Left ventricle myocardium inferior (tissue), 1 donor: ENCODE results near the gene TTF2. TPM values are rescaled to one million over a fixed set of nuclear protein-coding genes. Genes with fewer than 3 reads are reported as not detected.

Experiments
- DNase-seq: peaks from one replicate; pipeline ENCODE4 v3.0.0-alpha.2; 2020
- H3K27ac ChIP-seq: fragments of 200-600 bp; replicated peaks from 2 replicates; pipeline ENCODE4 v1.8.0; 2021
- H3K27me3 ChIP-seq: fragments of 200-600 bp; 2 replicates; pipeline ENCODE4 v1.8.0; 2021; ENCODE audit warnings: low read depth
- H3K36me3 ChIP-seq: fragments of 200-600 bp; 2 replicates; pipeline ENCODE4 v1.8.0; 2021
- H3K4me1 ChIP-seq: fragments of 200-600 bp; 2 replicates; pipeline ENCODE4 v1.8.0; 2021
- H3K4me3 ChIP-seq: fragments of 200-600 bp; 2 replicates; pipeline ENCODE4 v1.8.0; 2021; ENCODE audit warnings: mild to moderate bottlenecking, moderate library complexity
- H3K9me3 ChIP-seq: fragments of 200-600 bp; replicated peaks from 2 replicates; pipeline ENCODE4 v1.8.0; 2021
- CTCF ChIP-seq: fragments of 200-600 bp; IDR thresholded peaks from 2 replicates; pipeline ENCODE4 v1.8.0; 2021; ENCODE audit warnings: antibody characterized with exemption, mild to moderate bottlenecking, borderline replicate concordance
- intact Hi-C: fragments of 100-400 bp; cut with micrococcal nuclease; formaldehyde crosslinking; loops from one replicate; pipeline ENCODE4 v1.11.0; 2022
- total RNA-seq: library from RNA; stranded (reverse); fragmentation: NEBNext Ultra II Directional; extraction: Animal tissue kit (Norgen Biotek cat#: 25700); gene quantifications from one replicate; pipeline ENCODE4 v1.2.1, GENCODE V29; 2021
- donor health status: DM: no; HTN: yes; CAD: no; lungs with severe emphysema.

The TTF2 gene
- total RNA-seq, 1 donor from 2014 or later: 6.4 TPM

GRCh38 chr1:117061986-117062415, 1.9 kb downstream of the TTF2 start:
- Histone ChIP-seq H3K36me3 (no peaks in the 10 kb centered on the region), H3K4me3 (no peak overlapping the region), H3K9me3 (no peaks in the 10 kb centered on the region), H3K27me3 (no peaks in the 10 kb centered on the region), H3K4me1 (peaks cover 20% of the 10 kb centered on the region), H3K27ac (no peak overlapping the region)
- intact Hi-C loops: loop anchor here (10.0 kb wide), 2 partner anchors 223 to 693 kb away; no protein-coding TSS in a partner anchor
- no peak for DNase-seq
- TF ChIP-seq CTCF: no peak

GRCh38 chr1:117066367-117066766, 6.2 kb downstream of the TTF2 start:
- H3K27me3 ChIP-seq: no peaks in the 10 kb centered on the region
- intact Hi-C loops: loop anchor here (10.0 kb wide), 2 partner anchors 218 to 688 kb away; no protein-coding TSS in a partner anchor
- H3K36me3 ChIP-seq: no peaks in the 10 kb centered on the region
- no peak for TF ChIP-seq CTCF
- no peak overlapping the region for H3K27ac ChIP-seq
- H3K4me3 ChIP-seq: no peak overlapping the region
- H3K4me1 ChIP-seq: no peaks in the 10 kb centered on the region
- no peak for DNase-seq
- no peaks in the 10 kb centered on the region for H3K9me3 ChIP-seq

- H3K9me3 ChIP-seq: no peaks in the 10 kb centered on the region
- TF ChIP-seq CTCF: peak; percentile 86
- H3K36me3 ChIP-seq: no peaks in the 10 kb centered on the region
- intact Hi-C loops: loop anchor here (10.0 kb wide), 2 partner anchors 217 to 687 kb away; no protein-coding TSS in a partner anchor
- H3K27me3 ChIP-seq: no peaks in the 10 kb centered on the region
- no peak overlapping the region for H3K4me3 ChIP-seq
- DNase-seq: peak; percentile 19
- no peak overlapping the region for H3K27ac ChIP-seq
- no peaks in the 10 kb centered on the region for H3K4me1 ChIP-seq
Measured at GRCh38 chr1:117067533-117068370, 7.6 kb downstream of the TTF2 start.

GRCh38 chr1:117068580-117068979, 8.5 kb downstream of the TTF2 start:
- intact Hi-C loops: loop anchor here (10.0 kb wide), 2 partner anchors 216 to 686 kb away; no protein-coding TSS in a partner anchor
- Histone ChIP-seq H3K27ac (no peak overlapping the region), H3K36me3 (no peaks in the 10 kb centered on the region), H3K4me3 (no peak overlapping the region), H3K27me3 (no peaks in the 10 kb centered on the region), H3K4me1 (no peaks in the 10 kb centered on the region), H3K9me3 (no peaks in the 10 kb centered on the region)
- no peak for TF ChIP-seq CTCF
- DNase-seq: no peak

GRCh38 chr1:117069220-117069844, 9.2 kb downstream of the TTF2 start:
- Histone ChIP-seq H3K4me3 (no peak overlapping the region), H3K36me3 (no peaks in the 10 kb centered on the region), H3K4me1 (no peaks in the 10 kb centered on the region), H3K27me3 (no peaks in the 10 kb centered on the region), H3K27ac (no peak overlapping the region), H3K9me3 (no peaks in the 10 kb centered on the region)
- no peak for TF ChIP-seq CTCF
- DNase-seq: no peak
- intact Hi-C loops: loop anchor here (10.0 kb wide), 2 partner anchors 215 to 685 kb away; no protein-coding TSS in a partner anchor
